Upper lobe of left lung (tissue), 6 donors: ENCODE measurements around the gene G6PC3. TPM values are rescaled to one million over a fixed set of nuclear protein-coding genes. Genes with fewer than 3 reads are reported as not detected.
A peak's percentile ranks its signal among the peaks of the same experiment; 100 is the strongest.
"Not testable (repeated sequence)": the region's sequence is repeated elsewhere in the genome, so short reads cannot be mapped to it uniquely, and the experiment has no call there.

Source experiments
- ATAC-seq, 2 donors: fragments of 200-7000 bp; cut with Tn5 transposase; one replicate each; pipeline ENCODE4 v1.9.1; 2022; ENCODE audit warnings: mild to moderate bottlenecking in 2 of 2, moderate library complexity in 2 of 2; ENCODE audit not compliant: low FRiP score in 2 of 2
- DNase-seq, 2 donors: peaks; one replicate each; pipeline ENCODE4 v3.0.0-alpha.2; 2019 to 2020
- H3K27ac ChIP-seq, 4 donors: fragments of 200-600 bp; sonication (generic); one replicate each; pipeline ENCODE4 v1.5.1; 2016 to 2019
- H3K27me3 ChIP-seq, 4 donors: fragments of 200-600 bp; sonication (generic); one replicate each; pipeline ENCODE4 v1.5.1; 2017 to 2019
- H3K36me3 ChIP-seq, 4 donors: fragments of 200-600 bp; sonication (generic); one replicate each; pipeline ENCODE4 v1.5.1; 2016 to 2019
- H3K4me1 ChIP-seq, 4 donors: fragments of 200-600 bp; sonication (generic); one replicate each; pipeline ENCODE4 v1.5.1; 2018 to 2019
- H3K4me3 ChIP-seq, 4 donors: fragments of 200-600 bp; sonication (generic); one replicate each; pipeline ENCODE4 v1.5.1; 2017 to 2019; ENCODE audit warnings: mild to moderate bottlenecking in 2 of 4, moderate library complexity in 1 of 4
- H3K9me3 ChIP-seq, 4 donors: fragments of 200-600 bp; sonication (generic); one replicate each; pipeline ENCODE4 v1.5.1; 2018 to 2019
- CTCF ChIP-seq, 6 experiments: fragments of 450-650 bp in 4 of 6; fragments of 200-600 bp in 2 of 6; sonication (generic) in 2 of 6; IDR thresholded peaks; one replicate each; pipeline ENCODE4 v1.5.1; 2016 to 2019; ENCODE audit warnings: antibody characterized with exemption in 6 of 6
- EP300 ChIP-seq, 4 donors: sonication (generic); formaldehyde crosslinking; IDR thresholded peaks; one replicate each; pipeline ENCODE4 v1.5.1; 2017; ENCODE audit warnings: antibody characterized with exemption in 4 of 4, control low read depth in 2 of 4
- POLR2A ChIP-seq, 4 donors: fragments of 450-650 bp; IDR thresholded peaks; one replicate each; pipeline ENCODE4 v1.5.1; 2016 to 2017; ENCODE audit warnings: antibody characterized with exemption in 4 of 4, mild to moderate bottlenecking in 2 of 4
- POLR2AphosphoS5 ChIP-seq, 2 donors: sonication (generic); formaldehyde crosslinking; IDR thresholded peaks; one replicate each; pipeline ENCODE4 v1.5.1; 2017; ENCODE audit warnings: antibody characterized with exemption in 2 of 2
- WGBS, 2 donors: methylation state at CpG; one replicate each; pipeline ENCODE4 v1.1.5; 2017 to 2018; 5-methylcytosine and 5-hydroxymethylcytosine counted together
- total RNA-seq, 6 donors: library from RNA; depleted of rRNA in 4 of 6; stranded (reverse); fragments of >200 nt in 4 of 6; gene quantifications; one replicate each; pipeline versions ENCODE4 v1.1.0 to v1.2.1, GENCODE V29; 2016 to 2021
- donor health status: DM: no; HTN: no; CAD: no; lungs with moderate emphysema.
- donor health status: DM: no; HTN: yes; CAD: no; lungs with severe emphysema.

Gene G6PC3
- total RNA-seq, 6 donors from 2014 or later, result 16.8 to 63.0 (median 33.8) TPM

- WGBS, 2 donors, result 44 to 56% methylated on average over 1 of the region's 1 CpG
- H3K9me3 ChIP-seq, result no peaks in the 10 kb centered on the region
- peaks cover 0 to 31% (median 7%) of the 10 kb centered on the region in 4 donors for H3K36me3 ChIP-seq
- H3K4me1 ChIP-seq, result peaks cover 37 to 45% (median 39%) of the 10 kb centered on the region in 4 donors
- ATAC-seq, result no peak
- no peak for DNase-seq
- no peak for TF ChIP-seq POLR2AphosphoS5 (IDR thresholded peaks at IDR 0.05)
- TF ChIP-seq EP300 (IDR thresholded peaks at IDR 0.05), result no peak
- no peak for TF ChIP-seq CTCF (IDR thresholded peaks at IDR 0.05)
- TF ChIP-seq POLR2A (IDR thresholded peaks at IDR 0.05), result no peak
- H3K27me3 ChIP-seq, result no peaks in the 10 kb centered on the region
- peak overlapping the region in 3 of 4 donors; percentile 15 to 53 (median 42) for H3K27ac ChIP-seq
- no peak overlapping the region for H3K4me3 ChIP-seq
Measured at GRCh38 chr17:44044071-44044470, 26.5 kb upstream of the G6PC3 start.

- TF ChIP-seq POLR2AphosphoS5 (IDR thresholded peaks at IDR 0.05), result no peak
- TF ChIP-seq POLR2A (IDR thresholded peaks at IDR 0.05), result no peak
- Histone ChIP-seq H3K9me3 (no peaks in the 10 kb centered on the region), H3K4me1 (peaks cover 28 to 35% (median 31%) of the 10 kb centered on the region in 4 donors), H3K36me3 (peaks cover 9 to 39% (median 17%) of the 10 kb centered on the region in 4 donors), H3K4me3 (no peak overlapping the region), H3K27ac (no peak overlapping the region), H3K27me3 (no peaks in the 10 kb centered on the region)
- ATAC-seq (no peak), DNase-seq (no peak)
- 80 to 91% methylated on average over 4 of the region's 4 CpGs for WGBS, 2 donors
Measured at GRCh38 chr17:44045486-44045885, 25.0 kb upstream of the G6PC3 start.

GRCh38 chr17:44046893-44047292 is 23.6 kb upstream of the G6PC3 start:
- not testable (repeated sequence) for H3K4me3 ChIP-seq, H3K27ac ChIP-seq, DNase-seq, ATAC-seq, H3K9me3 ChIP-seq, H3K27me3 ChIP-seq
- H3K36me3 ChIP-seq, result peaks cover 15 to 53% (median 31%) of the 10 kb centered on the region in 4 donors
- WGBS, 2 donors, result 99% methylated on average over 7 of the region's 7 CpGs
- peaks cover 16 to 22% (median 21%) of the 10 kb centered on the region in 4 donors for H3K4me1 ChIP-seq

- DNase-seq, result no peak
- no peaks in the 10 kb centered on the region for H3K9me3 ChIP-seq
- no peak overlapping the region for H3K27ac ChIP-seq
- peaks cover 22 to 79% (median 40%) of the 10 kb centered on the region in 4 donors for H3K36me3 ChIP-seq
- ATAC-seq, result no peak
- no peak overlapping the region for H3K4me3 ChIP-seq
- no peaks in the 10 kb centered on the region for H3K27me3 ChIP-seq
- WGBS, 2 donors, result 94 to 95% methylated on average over 8 of the region's 9 CpGs
- no peak for TF ChIP-seq POLR2AphosphoS5 (IDR thresholded peaks at IDR 0.05)
- TF ChIP-seq CTCF (IDR thresholded peaks at IDR 0.05), result no peak
- TF ChIP-seq EP300 (IDR thresholded peaks at IDR 0.05), result no peak
- no peak for TF ChIP-seq POLR2A (IDR thresholded peaks at IDR 0.05)
- peaks cover 5 to 17% (median 9%) of the 10 kb centered on the region in 4 donors for H3K4me1 ChIP-seq
Measured at GRCh38 chr17:44049294-44050060, 21.1 kb upstream of the G6PC3 start.

GRCh38 chr17:44053125-44053872 is 17.2 kb upstream of the G6PC3 start:
- no peak overlapping the region for H3K4me3 ChIP-seq

More at GRCh38 chr17:44053125-44053872, 17.2 kb upstream of the G6PC3 start:
- Histone ChIP-seq H3K27me3 (no peaks in the 10 kb centered on the region), H3K27ac (no peak overlapping the region), H3K4me1 (peaks cover 3 to 16% (median 6%) of the 10 kb centered on the region in 4 donors), H3K36me3 (peaks cover 22 to 87% (median 46%) of the 10 kb centered on the region in 4 donors), H3K9me3 (no peaks in the 10 kb centered on the region)
- DNase-seq (no peak), ATAC-seq (no peak)
- WGBS, 2 donors, result 49 to 58% methylated on average over 3 of the region's 3 CpGs
- TF ChIP-seq CTCF (IDR thresholded peaks at IDR 0.05) (no peak), POLR2A (IDR thresholded peaks at IDR 0.05) (no peak), EP300 (IDR thresholded peaks at IDR 0.05) (no peak), POLR2AphosphoS5 (IDR thresholded peaks at IDR 0.05) (no peak)
